Fibroblast of skin of left quadriceps (primary cell): Measurements from ENCODE around the gene WTAP.
A peak's percentile ranks its signal among the peaks of the same experiment; 100 is the strongest.
"Not testable (repeated sequence)": the region's sequence is repeated elsewhere in the genome, so short reads cannot be mapped to it uniquely, and the experiment has no call there.

ENCODE experiments used
- DNase-seq, 2 experiments: peaks; one replicate each; pipeline ENCODE4 v3.0.0-alpha.2; 2013; ENCODE audit warnings: low read depth in 2 of 2

The WTAP gene

DNA sequence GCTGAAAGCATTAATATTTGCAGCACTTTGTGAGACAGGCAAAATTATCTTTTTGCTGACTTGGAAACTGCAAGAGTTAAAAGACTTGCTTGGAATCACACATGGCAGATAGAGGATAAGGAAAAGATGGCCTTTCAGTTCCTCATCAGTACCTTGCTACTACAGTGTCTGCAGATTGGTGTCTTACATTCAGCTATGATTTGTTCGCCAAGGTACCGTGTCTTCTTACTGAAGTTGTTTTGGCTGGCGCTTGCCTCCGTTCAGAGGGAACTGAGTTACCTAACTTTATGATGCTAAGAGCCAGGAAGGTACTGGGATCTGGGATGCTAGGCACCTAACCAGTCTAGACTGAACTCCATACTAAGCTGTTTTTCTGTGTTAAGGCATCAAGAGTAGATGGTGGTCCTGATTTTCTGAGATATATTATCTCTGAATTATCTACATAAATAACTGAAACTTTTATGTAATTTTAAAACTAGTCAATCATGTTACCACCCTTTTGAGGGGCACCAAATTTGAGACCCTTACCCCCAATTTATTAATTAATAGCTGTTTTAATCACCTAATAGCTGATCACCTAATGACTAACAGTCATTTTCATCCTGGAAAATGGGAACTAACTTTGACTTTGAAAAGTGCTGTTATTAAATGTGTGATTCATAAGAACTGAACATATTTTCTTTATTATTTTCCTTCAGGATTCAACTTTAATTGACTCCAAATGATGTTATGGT is 2.5 kb downstream of the WTAP start:
- no peak for DNase-seq

DNA sequence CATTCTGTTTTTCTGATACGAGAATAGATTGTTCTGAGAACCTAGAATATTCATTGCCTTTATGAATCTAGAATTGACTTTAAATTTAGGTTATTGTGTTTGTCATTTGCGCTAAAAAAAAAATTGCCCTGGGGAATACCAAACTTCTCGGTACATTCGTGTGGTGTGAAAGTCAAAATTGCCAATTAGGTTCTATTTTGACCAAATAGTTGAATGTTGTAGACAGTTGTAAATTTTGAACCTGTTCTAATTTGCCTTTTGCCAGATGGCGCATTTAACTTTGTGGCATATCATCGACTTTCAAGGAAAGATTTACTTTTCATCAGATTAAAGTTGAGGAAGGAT is 3.0 kb downstream of the WTAP start:
- DNase-seq: no peak

DNA sequence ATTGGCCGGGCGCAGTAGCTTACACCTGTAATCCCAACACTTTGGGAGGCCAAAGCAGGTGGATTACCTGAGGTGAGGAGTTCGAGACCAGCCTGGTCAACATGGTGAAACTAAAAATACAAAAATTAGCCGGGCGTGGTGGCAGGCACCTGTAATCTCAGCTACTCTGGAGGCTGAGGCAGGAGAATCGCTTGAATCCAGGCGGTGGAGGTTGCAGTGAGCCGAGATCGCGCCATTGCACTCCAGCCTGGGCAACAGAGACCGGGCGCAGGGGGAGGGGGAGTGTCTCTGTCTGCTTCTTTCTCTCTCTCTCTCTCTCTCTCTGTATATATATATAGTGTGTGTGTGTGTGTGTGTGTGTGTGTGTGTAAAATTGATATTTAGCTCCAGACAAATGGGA is 5.2 kb downstream of the WTAP start:
- DNase-seq: not testable (repeated sequence)

DNA sequence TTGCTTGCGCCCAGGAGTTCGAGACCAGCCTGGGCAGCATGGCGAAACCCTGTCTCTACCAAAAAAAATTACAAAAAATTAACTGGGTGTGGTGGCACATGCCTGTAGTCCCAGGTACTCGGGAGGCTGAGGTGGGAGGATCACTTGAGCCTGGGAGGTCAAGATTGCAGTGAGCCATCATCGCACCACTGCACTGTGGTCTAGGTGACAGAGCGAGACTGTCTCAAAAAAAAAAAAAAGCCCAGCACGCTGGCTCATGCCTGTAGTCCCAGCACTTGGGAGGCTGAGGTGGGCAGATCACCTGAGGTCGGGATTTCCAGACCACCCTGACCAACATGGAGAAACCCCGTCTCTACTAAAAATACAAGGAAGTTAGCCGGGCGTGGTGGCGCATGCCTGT is 6.1 kb downstream of the WTAP start:
- DNase-seq: not testable (repeated sequence)

DNA sequence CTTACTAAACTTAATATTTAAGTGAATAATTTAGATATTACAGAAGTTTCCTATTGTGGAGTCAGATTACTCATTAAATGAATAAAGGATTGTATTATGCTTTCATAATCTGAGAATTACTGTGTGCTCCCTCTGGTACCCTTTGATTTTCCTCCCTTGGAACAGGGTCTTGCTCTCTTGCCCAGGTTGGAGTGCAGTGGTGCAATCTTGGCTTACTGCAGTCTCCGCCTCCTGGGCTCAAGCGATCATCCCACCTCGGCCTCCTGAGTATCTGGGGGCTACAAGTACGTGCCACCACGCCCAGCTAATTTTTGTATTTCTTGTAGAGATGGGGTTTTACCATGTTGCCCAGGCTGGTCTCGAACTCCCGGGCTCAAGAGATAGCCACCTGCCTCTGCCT is 9.6 kb downstream of the WTAP start:
- no peak for DNase-seq

DNA sequence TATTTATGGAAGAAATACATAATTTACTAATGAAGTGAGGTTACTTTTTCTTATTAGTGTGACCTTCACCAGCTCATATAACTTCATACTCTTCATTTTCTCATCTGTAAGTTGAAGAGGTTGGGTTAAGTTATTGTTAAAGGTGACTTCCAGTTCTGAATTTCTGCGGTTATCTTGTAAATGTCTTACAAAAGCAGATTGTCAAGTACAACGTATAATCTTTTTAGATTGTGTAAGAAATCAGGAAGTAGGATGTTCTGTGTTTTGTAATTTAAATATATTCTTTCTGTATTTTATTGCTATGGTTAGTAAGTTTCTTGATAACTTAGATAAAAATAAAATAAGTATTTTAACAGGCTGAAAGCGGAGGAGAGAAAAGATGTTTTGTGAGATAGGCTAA is 12.0 kb downstream of the WTAP start:
- no peak for DNase-seq

DNA sequence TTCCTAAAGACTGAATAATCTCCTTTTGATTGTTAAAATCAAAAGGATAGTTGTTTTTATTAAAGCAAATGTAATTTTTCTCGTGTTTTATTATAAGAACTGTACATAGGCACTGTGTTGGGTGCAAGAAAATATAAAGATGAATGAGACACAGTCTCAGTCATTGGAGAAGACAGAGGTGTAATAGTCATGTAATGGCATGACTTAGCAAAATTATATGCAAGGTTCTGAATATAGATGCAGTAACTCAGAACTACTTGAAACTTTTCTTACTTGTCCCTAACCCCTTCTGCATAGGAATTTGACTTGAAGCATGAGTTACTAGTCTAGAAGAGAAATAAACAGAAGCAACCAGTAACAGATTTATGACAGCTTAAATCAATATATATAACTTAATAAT is 14.9 kb downstream of the WTAP start:
- DNase-seq: no peak

DNA sequence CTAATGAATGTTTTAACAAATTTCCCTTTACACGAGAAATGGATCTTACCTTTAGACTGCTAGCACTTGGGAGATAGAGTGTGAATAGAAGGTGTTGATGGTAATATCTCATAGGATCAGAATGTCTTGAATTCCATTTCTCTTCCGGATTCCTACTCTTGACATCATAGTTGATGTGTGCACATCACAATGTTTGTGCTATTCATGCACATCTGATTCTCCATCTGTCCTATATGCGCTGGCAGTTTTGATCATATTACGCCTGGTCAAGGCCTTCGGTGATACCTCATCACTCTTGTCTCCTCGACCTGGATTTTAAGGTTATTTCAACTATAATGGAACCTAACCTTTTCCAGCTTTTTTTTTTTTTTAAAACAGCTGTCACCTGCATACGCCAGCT is 17.8 kb downstream of the WTAP start:
- no peak for DNase-seq

DNA sequence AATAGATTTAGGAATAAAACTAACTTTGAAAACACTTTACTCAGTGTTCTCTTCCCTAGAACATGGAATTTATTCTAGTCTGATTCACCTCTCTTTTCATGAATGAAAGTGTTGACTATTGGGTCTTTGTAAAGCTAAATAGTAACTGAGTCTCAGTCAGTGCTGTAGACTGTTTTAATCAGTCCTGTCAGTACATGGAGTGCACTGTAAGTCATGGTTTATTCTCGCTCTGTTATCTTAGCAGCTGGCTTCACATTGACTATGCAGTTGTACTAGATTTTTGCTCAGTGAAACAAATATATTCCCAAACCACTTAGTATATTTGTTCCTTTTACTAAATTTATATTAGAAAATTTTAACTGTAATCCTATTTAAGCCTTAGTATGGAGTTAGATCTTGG is 19.5 kb downstream of the WTAP start:
- DNase-seq: no peak

DNA sequence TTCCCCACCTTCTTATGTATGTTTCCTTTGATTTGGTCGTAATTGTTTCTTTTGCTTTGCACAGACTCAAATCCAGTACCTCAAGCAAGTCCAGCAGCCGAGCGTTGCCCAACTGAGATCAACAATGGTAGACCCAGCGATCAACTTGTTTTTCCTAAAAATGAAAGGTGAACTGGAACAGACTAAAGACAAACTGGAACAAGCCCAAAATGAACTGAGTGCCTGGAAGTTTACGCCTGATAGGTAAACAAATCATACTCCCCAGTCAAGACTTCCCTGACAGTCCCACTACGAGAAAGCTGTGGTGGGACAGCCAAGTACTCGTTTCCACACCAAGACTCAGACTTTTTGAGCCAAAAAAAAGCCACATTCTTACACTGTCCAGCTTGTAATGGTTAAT is 20.8 kb downstream of the WTAP start:
- not testable (repeated sequence) for DNase-seq

DNA sequence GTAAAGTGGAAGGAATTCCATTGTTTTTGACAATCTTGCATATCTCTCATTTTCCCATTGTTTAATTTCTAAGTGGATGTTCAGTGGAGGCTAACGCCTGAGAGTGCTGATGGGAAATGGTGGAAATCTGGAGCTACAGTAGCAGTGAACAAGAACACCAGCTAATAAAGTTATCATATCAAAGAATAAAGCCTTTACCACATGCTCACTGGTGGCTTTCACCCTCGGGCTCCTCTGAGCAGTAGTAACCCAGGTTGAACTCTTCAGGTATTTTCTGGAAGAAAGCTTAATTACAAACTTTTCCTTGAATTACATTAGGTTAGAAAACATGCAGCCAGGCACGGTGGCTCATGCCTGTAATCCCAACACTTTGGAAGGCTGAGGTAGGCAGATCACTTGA is 24.1 kb downstream of the WTAP start:
- no peak for DNase-seq

DNA sequence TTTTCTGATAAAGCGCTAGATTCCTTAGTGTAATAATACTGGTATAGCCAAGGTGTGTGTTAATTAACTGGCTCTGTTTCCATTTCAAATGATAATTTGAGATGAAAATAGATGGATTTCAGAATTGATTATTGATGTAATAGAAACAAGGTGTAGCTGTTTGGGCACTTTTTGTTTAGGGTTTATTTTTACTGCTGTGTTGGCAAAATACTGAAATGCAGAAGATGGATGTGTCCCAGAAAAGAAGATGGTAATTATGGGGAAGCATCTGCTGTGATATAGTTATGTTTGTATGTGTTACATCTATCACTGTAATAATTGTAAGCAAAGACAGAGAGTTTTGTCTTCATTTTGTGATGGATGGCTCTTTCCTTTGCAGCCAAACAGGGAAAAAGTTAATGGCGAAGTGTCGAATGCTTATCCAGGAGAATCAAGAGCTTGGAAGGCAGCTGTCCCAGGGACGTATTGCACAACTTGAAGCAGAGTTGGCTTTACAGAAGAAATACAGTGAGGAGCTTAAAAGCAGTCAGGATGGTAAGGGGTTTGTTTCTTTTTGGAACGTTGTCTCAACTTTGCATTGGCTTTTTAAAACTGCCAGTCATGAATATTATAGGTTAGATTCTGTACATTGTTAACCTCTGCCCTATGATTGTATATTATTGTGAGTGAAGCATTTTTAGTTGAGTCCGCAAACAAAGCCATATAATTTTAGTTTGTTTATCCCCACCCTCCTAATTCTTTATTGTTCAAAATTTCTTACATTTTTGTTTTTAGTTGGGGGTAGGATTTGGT is 26.0 kb downstream of the WTAP start:
- DNase-seq: no peak

DNA sequence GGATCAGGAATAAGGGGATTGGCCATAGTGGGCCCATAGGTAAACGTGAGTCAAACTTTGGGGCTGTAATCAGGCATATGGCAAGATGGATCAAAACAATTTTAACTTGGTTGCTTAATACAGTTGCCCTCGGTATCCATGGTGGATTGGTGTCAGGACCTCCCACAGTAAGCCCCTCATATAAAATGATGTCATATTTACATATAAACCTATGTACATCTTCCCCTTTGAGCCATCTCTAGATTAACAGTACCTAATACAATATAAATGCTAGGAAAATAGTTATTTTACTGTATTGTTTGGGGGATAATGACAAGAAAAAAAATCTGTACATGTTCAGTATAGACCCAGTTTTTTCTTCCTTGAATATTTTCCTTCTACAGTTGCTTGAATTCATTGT is 27.1 kb downstream of the WTAP start:
- no peak for DNase-seq

DNA sequence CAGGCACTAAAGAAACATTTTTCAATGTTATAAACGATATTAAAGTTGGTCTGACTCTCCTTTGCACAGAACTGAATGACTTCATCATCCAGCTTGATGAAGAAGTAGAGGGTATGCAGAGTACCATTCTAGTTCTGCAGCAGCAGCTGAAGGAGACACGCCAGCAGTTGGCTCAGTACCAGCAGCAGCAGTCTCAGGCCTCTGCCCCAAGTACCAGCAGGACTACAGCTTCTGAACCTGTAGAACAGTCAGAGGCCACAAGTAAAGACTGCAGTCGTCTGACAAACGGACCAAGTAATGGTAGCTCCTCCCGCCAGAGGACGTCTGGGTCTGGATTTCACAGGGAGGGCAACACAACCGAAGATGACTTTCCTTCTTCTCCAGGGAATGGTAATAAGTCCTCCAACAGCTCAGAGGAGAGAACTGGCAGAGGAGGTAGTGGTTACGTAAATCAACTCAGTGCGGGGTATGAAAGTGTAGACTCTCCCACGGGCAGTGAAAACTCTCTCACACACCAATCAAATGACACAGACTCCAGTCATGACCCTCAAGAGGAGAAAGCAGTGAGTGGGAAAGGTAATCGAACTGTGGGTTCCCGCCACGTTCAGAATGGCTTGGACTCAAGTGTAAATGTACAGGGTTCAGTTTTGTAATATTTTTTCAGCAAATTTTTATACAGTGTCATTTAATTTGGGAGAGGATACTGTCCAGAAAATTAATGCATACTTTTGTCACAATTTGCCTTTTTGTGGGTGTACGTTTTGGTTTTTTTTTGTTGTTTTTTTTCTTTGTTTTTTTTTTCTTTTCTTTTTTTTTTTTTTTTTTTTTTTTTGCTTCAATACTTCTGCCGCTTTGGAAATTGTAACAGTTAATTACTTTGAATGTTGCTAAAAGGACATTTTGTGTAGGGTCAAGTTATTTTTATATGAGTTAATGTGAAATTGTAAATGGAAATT is 27.9 kb downstream of the WTAP start:
- DNase-seq: no peak

DNA sequence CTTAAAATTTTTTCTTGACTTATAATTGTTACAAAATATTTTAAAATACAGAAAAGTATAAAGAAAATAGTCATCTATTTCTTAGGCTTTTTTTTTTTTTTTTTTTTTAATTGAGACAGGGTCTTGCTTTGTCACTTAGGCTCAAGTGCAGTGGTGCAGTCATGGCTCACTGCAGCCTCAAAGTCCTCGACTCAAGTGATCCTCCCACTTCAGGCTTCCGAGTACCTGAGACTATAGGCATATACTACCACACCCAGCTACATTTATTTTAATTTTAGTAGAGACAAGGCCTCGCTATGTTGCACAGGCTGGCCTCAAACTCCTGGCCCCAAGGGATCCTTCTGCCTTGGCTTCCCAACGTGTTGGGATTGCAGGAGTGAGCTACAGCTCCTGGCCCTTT is 29.2 kb downstream of the WTAP start:
- no peak for DNase-seq

DNA sequence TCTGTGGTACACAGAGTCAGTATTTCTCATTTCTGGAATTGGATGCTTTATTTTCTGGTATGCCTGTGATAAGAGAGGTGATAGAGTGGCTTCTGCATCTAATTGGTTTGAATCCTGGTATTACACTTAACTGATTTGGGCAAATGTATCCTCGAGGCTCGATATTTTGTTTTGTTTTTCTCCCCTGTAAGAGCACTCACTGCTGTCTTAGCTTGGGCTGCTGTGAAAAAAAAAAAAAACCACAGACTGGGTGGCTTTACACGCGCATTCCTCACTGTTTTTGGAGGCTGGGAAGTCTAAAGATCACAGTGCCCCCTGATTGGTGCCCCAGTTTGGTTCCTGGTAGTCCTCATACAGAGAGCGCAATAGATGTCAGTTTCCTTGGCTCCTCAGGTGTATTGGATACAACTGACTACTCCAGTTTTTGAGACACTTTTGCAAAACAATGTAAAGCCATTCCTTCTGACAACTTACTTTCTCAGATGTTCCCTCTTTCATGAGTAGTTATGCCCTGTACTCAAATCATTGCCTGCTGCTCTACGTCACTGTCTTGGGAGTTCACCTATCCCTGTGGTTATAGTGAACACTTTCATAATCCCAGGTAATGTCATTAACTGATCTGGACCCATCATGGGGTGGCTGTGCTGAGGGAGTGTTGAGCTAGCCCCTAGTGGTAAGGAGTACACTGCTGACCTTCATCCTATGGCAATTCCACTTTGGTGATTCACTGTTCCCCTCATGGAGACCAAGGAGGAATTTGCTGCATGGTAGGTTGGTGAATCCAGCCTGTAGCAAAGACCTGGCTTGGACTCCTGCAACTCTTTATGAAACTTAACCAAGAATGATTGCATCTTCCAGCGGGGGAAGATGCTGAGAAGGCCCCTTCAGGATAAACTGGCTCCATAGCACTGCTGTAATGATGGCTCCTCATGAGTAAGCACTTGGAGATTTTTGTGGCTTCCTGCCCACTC is 31.0 kb downstream of the WTAP start:
- DNase-seq: peak; percentile 48 to 56

DNA sequence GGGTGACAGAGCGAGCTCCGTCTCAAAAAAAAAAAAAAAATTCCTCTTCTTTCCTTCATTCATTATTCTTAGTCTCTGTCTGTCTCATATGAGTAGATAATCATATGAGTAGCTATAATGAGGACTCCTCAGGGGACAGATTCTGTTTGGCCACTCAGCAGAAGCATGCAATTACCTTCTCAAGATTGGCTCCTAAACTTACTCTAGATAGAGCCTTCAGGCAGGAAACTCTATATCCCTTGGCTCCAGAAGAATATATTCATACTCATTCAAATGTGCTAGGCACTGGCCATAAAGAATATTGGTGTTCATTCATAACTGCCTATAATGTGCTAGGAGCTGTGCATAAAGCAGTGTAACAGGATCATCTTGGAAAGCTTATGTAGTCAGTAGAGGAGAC is 32.3 kb downstream of the WTAP start:
- DNase-seq: no peak

DNA sequence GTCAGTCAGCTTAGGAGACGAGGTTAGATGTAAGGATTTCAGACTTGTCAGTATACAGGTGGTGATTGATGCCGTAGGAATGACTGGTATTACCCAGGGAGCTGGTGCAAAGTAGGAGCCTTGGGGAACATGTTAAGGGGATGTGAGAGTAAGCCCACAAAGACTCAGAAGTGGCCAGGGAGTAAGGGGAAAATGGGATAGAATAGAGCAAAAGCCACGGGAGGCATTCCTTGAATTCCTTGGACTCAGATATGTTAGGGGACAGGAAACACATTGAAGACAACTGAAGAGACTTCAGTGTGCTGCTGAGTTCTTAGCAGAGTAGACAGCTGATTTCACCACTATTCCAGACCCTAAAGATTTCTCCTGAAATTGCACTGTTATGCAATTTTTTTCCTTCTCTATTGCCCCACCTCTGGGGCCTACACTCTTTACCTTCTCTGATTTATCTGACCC is 33.3 kb downstream of the WTAP start:
- DNase-seq: peak; percentile 80

DNA sequence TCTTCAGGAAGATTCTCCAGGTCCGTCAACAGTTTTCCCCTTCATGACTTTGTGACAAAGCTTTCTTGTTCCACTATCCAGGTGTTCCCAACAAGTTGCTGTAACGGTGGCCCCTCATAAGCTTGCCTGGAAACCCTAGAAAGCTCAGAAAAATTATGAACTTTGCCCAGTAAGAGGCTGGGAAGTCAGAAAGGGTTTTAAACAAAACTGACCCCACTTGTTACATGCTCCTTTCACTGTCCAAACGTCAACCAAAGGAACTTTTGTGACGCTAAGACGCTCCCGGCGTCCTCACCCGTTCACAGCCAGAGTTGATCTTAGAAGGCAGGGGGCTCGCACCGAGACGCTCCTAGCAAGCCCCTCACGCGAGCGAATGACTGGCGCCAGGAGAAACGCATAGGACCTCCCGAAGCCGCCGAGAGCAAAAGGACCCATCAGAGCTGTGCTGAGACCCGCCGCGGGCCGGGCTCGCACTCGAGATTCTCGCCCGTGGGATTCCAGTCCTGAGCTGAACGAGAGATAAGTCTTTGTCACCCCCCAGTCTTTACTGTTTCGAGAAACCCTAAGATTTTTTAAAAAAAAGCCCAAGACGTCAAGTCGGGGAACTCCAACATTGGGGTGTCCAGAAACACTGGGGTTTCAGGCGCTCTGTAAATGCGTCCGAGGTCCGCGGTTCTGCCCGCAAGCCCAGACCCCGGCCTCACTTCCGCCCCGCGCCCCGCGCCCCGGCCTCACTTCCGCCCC is 34.0 kb downstream of the WTAP start:
- DNase-seq: no peak
